Measurements from ENCODE around the gene F13A1.
"Not testable (repeated sequence)": the region's sequence is repeated elsewhere in the genome, so short reads cannot be mapped to it uniquely, and the experiment has no call there.

F13A1 gene

GRCh38 chr6:6317825-6318733 is 2.4 kb downstream of the F13A1 start:
- FAIRE-seq: no peak

GRCh38 chr6:6317386-6317785 is 3.1 kb downstream of the F13A1 start:
- no peak for FAIRE-seq

- FAIRE-seq: no peak
Observed at GRCh38 chr6:6315660-6316059, 4.8 kb downstream of the F13A1 start.

GRCh38 chr6:6314596-6314995 is 5.9 kb downstream of the F13A1 start:
- no peak for FAIRE-seq

- no peak for FAIRE-seq
Observed at GRCh38 chr6:6312901-6313441, 7.5 kb downstream of the F13A1 start.

GRCh38 chr6:6305575-6305974 is 14.9 kb downstream of the F13A1 start:
- FAIRE-seq: no peak

GRCh38 chr6:6300383-6300782 is 20.1 kb downstream of the F13A1 start:
- not testable (repeated sequence) for FAIRE-seq

GRCh38 chr6:6293317-6293716 is 27.1 kb downstream of the F13A1 start:
- FAIRE-seq: no peak

GRCh38 chr6:6287415-6287814 is 33.0 kb downstream of the F13A1 start:
- no peak for FAIRE-seq

GRCh38 chr6:6285679-6286078 is 34.8 kb downstream of the F13A1 start:
- FAIRE-seq: no peak

- FAIRE-seq: no peak
Observed at GRCh38 chr6:6284221-6284966, 36.1 kb downstream of the F13A1 start.

GRCh38 chr6:6283746-6284145 is 36.7 kb downstream of the F13A1 start:
- no peak for FAIRE-seq

GRCh38 chr6:6282716-6283115 is 37.7 kb downstream of the F13A1 start:
- no peak for FAIRE-seq

- FAIRE-seq: no peak
Observed at GRCh38 chr6:6277413-6277812, 43.0 kb downstream of the F13A1 start.

- no peak for FAIRE-seq
Observed at GRCh38 chr6:6270948-6271535, 49.4 kb downstream of the F13A1 start.

- FAIRE-seq: no peak
Observed at GRCh38 chr6:6260196-6260722, 60.2 kb downstream of the F13A1 start.

GRCh38 chr6:6256886-6257285 is 63.6 kb downstream of the F13A1 start:
- FAIRE-seq: no peak

- FAIRE-seq: no peak
Observed at GRCh38 chr6:6256259-6256658, 64.2 kb downstream of the F13A1 start.

GRCh38 chr6:6251555-6252280 is 68.7 kb downstream of the F13A1 start:
- no peak for FAIRE-seq

- FAIRE-seq: no peak
Observed at GRCh38 chr6:6248651-6249050, 71.8 kb downstream of the F13A1 start.

GRCh38 chr6:6246544-6246943 is 73.9 kb downstream of the F13A1 start:
- FAIRE-seq: no peak

- FAIRE-seq: no peak
Observed at GRCh38 chr6:6244624-6245023, 75.8 kb downstream of the F13A1 start.

Data from colon (tissue), 2 donors.